Measurements from ENCODE around the gene TSPAN13.

Gene TSPAN13

DNA sequence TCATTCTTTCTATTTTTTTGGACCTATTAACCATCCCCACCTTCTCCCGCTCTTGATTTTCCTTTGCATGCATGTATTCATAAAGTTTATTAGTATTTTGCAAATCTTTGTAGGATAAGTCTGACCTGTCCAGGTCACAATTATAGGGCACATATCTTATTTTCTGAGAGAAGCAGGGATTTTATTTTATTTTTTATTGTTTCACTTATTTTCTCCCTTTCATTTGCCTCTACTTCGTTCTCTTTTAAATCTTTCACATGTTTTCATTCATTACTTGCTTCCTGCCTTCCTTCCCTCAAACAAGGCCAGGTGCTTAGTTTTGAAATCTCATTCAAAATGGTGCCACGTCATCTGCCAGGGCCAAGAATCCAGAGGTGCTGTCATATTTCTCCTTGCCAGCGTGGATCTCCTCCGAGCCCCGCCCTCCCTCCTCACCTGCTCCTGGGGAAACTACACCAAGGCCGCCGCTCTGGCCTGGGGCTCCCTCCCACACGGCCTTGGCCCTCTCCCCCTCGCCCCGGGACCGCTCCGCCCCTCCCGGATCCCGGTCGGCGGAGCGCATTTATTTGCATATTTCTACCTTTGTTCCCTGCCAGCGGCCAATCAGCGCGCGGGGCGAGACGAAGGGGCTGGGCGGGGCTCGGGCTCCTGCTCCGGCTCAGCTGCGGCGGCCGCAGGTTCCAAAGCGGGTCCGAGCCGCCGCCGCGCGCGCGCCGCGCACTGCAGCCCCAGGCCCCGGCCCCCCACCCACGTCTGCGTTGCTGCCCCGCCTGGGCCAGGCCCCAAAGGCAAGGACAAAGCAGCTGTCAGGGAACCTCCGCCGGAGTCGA, at the start of gene TSPAN13:
TSS of gene TSPAN13 (plus strand) at position 654 of the 830 bp plus-strand sequence. CDS start 213 bp downstream, outside the sequence.
- Histone ChIP-seq H3K4me3 (ENCODE audit: low read depth in 1 of 2, low read length in 2 of 2) (no peak within 1 kb of the TSS), H3K9ac (ENCODE audit: low read depth, low read length) (no peak within 1 kb of the TSS), H3K9me3 (ENCODE audit: insufficient read depth, low read length, severe bottlenecking) (no peaks in the 10 kb centered on the region), H4K20me1 (ENCODE audit: insufficient read depth, low read length) (no peaks in the 10 kb centered on the region), H3K79me2 (ENCODE audit: insufficient read depth, low read length) (no peaks in the 10 kb centered on the region), H3K27ac (ENCODE audit: low read length) (no peak within 1 kb of the TSS), H3K27me3 (ENCODE audit: insufficient read depth, low read length, poor library complexity) (no peaks in the 10 kb centered on the region), H2AFZ (ENCODE audit: low read depth, low read length) (no peak within 1 kb of the TSS), H3K4me1 (ENCODE audit: insufficient read depth, low read length) (no peaks in the 10 kb centered on the region), H3K36me3 (ENCODE audit: insufficient read depth, low read length) (no peaks in the 10 kb centered on the region), H3K4me2 (ENCODE audit: insufficient read depth, low read length) (no peak within 1 kb of the TSS)
- TF ChIP-seq, protein P1, sequence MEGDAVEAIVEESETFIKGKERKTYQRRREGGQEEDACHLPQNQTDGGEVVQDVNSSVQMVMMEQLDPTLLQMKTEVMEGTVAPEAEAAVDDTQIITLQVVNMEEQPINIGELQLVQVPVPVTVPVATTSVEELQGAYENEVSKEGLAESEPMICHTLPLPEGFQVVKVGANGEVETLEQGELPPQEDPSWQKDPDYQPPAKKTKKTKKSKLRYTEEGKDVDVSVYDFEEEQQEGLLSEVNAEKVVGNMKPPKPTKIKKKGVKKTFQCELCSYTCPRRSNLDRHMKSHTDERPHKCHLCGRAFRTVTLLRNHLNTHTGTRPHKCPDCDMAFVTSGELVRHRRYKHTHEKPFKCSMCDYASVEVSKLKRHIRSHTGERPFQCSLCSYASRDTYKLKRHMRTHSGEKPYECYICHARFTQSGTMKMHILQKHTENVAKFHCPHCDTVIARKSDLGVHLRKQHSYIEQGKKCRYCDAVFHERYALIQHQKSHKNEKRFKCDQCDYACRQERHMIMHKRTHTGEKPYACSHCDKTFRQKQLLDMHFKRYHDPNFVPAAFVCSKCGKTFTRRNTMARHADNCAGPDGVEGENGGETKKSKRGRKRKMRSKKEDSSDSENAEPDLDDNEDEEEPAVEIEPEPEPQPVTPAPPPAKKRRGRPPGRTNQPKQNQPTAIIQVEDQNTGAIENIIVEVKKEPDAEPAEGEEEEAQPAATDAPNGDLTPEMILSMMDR (IDR thresholded peaks at IDR 0.05; ENCODE audit: borderline replicate concordance, extremely low read depth, low read length, poor library complexity, severe bottlenecking) = no peak
- no peak for TF ChIP-seq EZH2 (IDR thresholded peaks at IDR 0.05; ENCODE audit: borderline replicate concordance, low read depth, low read length, severe bottlenecking)
- ATAC-seq (ENCODE audit: insufficient read depth, low read depth) (no peak), DNase-seq (no peak)

GRCh38 chr7:16708511-16708910, 45.0 kb upstream of the TSPAN13 start:
- no peak for ATAC-seq (ENCODE audit: insufficient read depth, low read depth)
- no peak overlapping the region for H3K9ac ChIP-seq (ENCODE audit: low read depth, low read length)
- no peak overlapping the region for H2AFZ ChIP-seq (ENCODE audit: low read depth, low read length)
- no peak for TF ChIP-seq EZH2 (IDR thresholded peaks at IDR 0.05; ENCODE audit: borderline replicate concordance, low read depth, low read length, severe bottlenecking)
- TF ChIP-seq, protein P1 (IDR thresholded peaks at IDR 0.05; ENCODE audit: borderline replicate concordance, extremely low read depth, low read length, poor library complexity, severe bottlenecking) = no peak
- H3K4me2 ChIP-seq (ENCODE audit: insufficient read depth, low read length) = no peak overlapping the region
- no peaks in the 10 kb centered on the region for H3K4me1 ChIP-seq (ENCODE audit: insufficient read depth, low read length)
- H3K9me3 ChIP-seq (ENCODE audit: insufficient read depth, low read length, severe bottlenecking) = no peaks in the 10 kb centered on the region
- H4K20me1 ChIP-seq (ENCODE audit: insufficient read depth, low read length) = no peaks in the 10 kb centered on the region
- H3K36me3 ChIP-seq (ENCODE audit: insufficient read depth, low read length) = peaks cover 41% of the 10 kb centered on the region
- H3K4me3 ChIP-seq (ENCODE audit: low read depth in 1 of 2, low read length in 2 of 2) = no peak overlapping the region
- H3K79me2 ChIP-seq (ENCODE audit: insufficient read depth, low read length) = no peaks in the 10 kb centered on the region
- H3K27me3 ChIP-seq (ENCODE audit: insufficient read depth, low read length, poor library complexity) = no peaks in the 10 kb centered on the region
- no peak overlapping the region for H3K27ac ChIP-seq (ENCODE audit: low read length)
- DNase-seq = no peak

- TF ChIP-seq, protein P1 (IDR thresholded peaks at IDR 0.05; ENCODE audit: borderline replicate concordance, extremely low read depth, low read length, poor library complexity, severe bottlenecking) = no peak
- TF ChIP-seq EZH2 (IDR thresholded peaks at IDR 0.05; ENCODE audit: borderline replicate concordance, low read depth, low read length, severe bottlenecking) = no peak
- DNase-seq = no peak
- no peak; the same call in 2 of the 3 replicates for ATAC-seq (ENCODE audit: insufficient read depth, low read depth)
- Histone ChIP-seq H3K4me1 (ENCODE audit: insufficient read depth, low read length) (no peaks in the 10 kb centered on the region), H3K9ac (ENCODE audit: low read depth, low read length) (no peak overlapping the region), H3K79me2 (ENCODE audit: insufficient read depth, low read length) (no peaks in the 10 kb centered on the region), H3K9me3 (ENCODE audit: insufficient read depth, low read length, severe bottlenecking) (no peaks in the 10 kb centered on the region), H3K4me3 (ENCODE audit: low read depth in 1 of 2, low read length in 2 of 2) (no peak overlapping the region), H4K20me1 (ENCODE audit: insufficient read depth, low read length) (no peaks in the 10 kb centered on the region), H3K36me3 (ENCODE audit: insufficient read depth, low read length) (peaks cover 36% of the 10 kb centered on the region), H3K27ac (ENCODE audit: low read length) (no peak overlapping the region), H3K4me2 (ENCODE audit: insufficient read depth, low read length) (no peak overlapping the region), H3K27me3 (ENCODE audit: insufficient read depth, low read length, poor library complexity) (no peaks in the 10 kb centered on the region), H2AFZ (ENCODE audit: low read depth, low read length) (no peak overlapping the region)
These were observed 44.6 kb upstream of the TSPAN13 start for GRCh38 chr7:16708980-16709379.

All from DND-41 (cell line).